Activated T-helper 2 cell treated with anti-CD3 and anti-CD28 coated beads, Interferon-gamma antibody, Interleukin-2, Interleukin-4, amounts not matched to agents 10 μg/mL and 5 μg/mL and 100 μg/mL, durations not matched to agents 14 hours and 24 hours and 36 hours (primary cell): ENCODE results near the gene ANKRD36B. TPM values are rescaled to one million over a fixed set of nuclear protein-coding genes. Genes with fewer than 3 reads are reported as not detected.
"Not testable (repeated sequence)": the region's sequence is repeated elsewhere in the genome, so short reads cannot be mapped to it uniquely, and the experiment has no call there.

ENCODE experiments used
- DNase-seq: peaks from one replicate; pipeline ENCODE4 v3.0.0; 2021; ENCODE audit warnings: low spot score
- H3K27ac Mint-ChIP-seq: one replicate; pipeline ENCODE4 v1.8.0; 2021; ENCODE audit warnings: mixed read lengths
- H3K27me3 Mint-ChIP-seq: one replicate; pipeline ENCODE4 v1.8.0; 2021; ENCODE audit warnings: low read depth, mixed read lengths
- H3K36me3 Mint-ChIP-seq: one replicate; pipeline ENCODE4 v1.8.0; 2021; ENCODE audit warnings: low read depth, mixed read lengths
- H3K4me1 Mint-ChIP-seq: one replicate; pipeline ENCODE4 v1.8.0; 2021; ENCODE audit warnings: low read depth, mixed read lengths
- H3K4me3 Mint-ChIP-seq: one replicate; pipeline ENCODE4 v1.8.0; 2021; ENCODE audit warnings: low read depth, mild to moderate bottlenecking, moderate library complexity, mixed read lengths
- H3K9me3 Mint-ChIP-seq: one replicate; pipeline ENCODE4 v1.8.0; 2021; ENCODE audit warnings: mixed read lengths
- intact Hi-C: fragments of 100-400 bp; cut with micrococcal nuclease; formaldehyde crosslinking; loops from one replicate; pipeline ENCODE4 v1.15.1; 2023
- total RNA-seq: library from RNA; stranded (reverse); gene quantifications from 2 replicates; pipeline ENCODE4 v1.2.3, GENCODE V29; 2022

ANKRD36B gene
- total RNA-seq, 1 donor from 2014 or later, result 46.0 TPM

DNA sequence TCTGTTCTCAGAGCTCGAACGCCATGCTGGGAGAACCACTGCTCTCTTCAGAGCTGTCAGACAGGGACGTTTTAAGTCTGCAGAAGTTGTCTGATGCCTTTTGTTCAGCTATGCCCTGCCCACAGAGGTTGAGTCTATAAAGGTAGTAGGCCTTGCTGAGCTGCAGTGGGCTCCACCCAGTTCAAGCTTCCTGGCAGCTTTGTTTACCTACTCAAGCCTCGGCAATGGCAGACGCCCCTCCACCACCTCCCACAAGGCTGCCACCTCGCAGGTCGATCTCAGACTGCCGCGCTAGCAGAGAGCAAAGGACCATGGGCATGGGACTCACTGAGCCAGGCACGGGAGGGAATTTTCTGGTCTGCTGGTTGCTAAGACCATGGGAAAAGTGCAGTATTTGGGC lies 11.9 kb upstream of the ANKRD36B start:
- peaks cover 30% of the 10 kb centered on the region for H3K27me3 Mint-ChIP-seq
- intact Hi-C loops, H3K27ac Mint-ChIP-seq, H3K9me3 Mint-ChIP-seq, H3K4me1 Mint-ChIP-seq, H3K4me3 Mint-ChIP-seq, H3K36me3 Mint-ChIP-seq, DNase-seq: not testable (repeated sequence)

- not testable (repeated sequence) for H3K36me3 Mint-ChIP-seq, DNase-seq
- intact Hi-C loops, result loop anchor here (10.0 kb wide), 1 partner anchor 789 kb away; no protein-coding TSS in a partner anchor
Observed at GRCh38 chr2:97596180-97596579, 6.5 kb upstream of the ANKRD36B start.

DNA sequence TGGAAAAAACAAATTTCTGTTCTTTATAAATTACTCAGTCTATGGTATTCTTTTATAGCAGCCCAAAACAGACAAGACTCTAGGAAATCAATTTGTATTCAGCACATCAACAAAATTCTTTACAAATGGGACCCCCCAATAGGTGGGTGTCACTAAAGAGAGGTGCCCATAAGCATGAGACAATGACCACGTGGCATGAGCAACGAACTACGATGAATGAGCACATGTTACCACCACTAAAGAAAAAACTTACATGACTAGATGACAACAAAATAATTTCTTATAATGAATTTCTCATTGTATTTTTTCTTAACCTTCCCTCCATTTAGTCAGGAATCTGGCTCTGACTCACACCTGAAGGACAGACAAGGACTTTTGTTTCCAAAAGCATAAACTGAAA lies 3.8 kb upstream of the ANKRD36B start:
- H3K9me3 Mint-ChIP-seq, H3K27ac Mint-ChIP-seq, DNase-seq, H3K4me3 Mint-ChIP-seq, H3K4me1 Mint-ChIP-seq, H3K36me3 Mint-ChIP-seq: not testable (repeated sequence)
- peaks cover 27% of the 10 kb centered on the region for H3K27me3 Mint-ChIP-seq
- intact Hi-C loops, result loop anchor here (10.0 kb wide), 1 partner anchor 791 kb away; no protein-coding TSS in a partner anchor

More at GRCh38 chr2:97596180-97596579, 6.5 kb upstream of the ANKRD36B start:
- H3K27ac Mint-ChIP-seq, H3K4me3 Mint-ChIP-seq, H3K4me1 Mint-ChIP-seq, H3K9me3 Mint-ChIP-seq: not testable (repeated sequence)
- H3K27me3 Mint-ChIP-seq, result peaks cover 47% of the 10 kb centered on the region

- H3K36me3 Mint-ChIP-seq, H3K4me1 Mint-ChIP-seq, H3K9me3 Mint-ChIP-seq: not testable (repeated sequence)
- H3K27me3 Mint-ChIP-seq, result peaks cover 17% of the 10 kb centered on the region
- peak overlapping the region; percentile 87 for H3K27ac Mint-ChIP-seq
- peak overlapping the region; percentile 75 for H3K4me3 Mint-ChIP-seq
- DNase-seq, result peak; percentile 68
- intact Hi-C loops, result loop anchor here (1.0 to 10.0 kb wide), 3 partner anchors 73 to 794 kb away; no protein-coding TSS in a partner anchor
Observed at GRCh38 chr2:97590515-97591394, 1.1 kb upstream of the ANKRD36B start.

DNA sequence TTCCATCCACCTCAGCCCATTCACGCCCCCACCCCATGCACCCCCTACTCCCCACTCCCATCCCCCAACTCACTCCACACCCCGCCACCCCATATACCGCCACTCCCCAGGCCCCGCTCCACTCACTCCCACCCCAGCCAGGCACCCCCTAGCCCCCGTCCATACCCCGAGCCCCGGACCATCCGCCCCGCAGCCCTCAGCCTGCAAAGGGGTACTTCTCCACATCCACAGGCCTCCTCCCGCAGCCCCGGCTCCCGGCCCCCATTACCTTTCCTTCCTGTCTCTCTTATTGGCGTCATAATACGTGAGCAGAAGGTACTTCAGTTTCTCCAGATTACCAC lies 450 bp downstream of the ANKRD36B start:
- H3K9me3 Mint-ChIP-seq, H3K4me1 Mint-ChIP-seq, intact Hi-C loops, DNase-seq: not testable (repeated sequence)
- peak overlapping the region; percentile 100 for H3K27ac Mint-ChIP-seq
- H3K27me3 Mint-ChIP-seq, result peaks cover 14% of the 10 kb centered on the region
- H3K36me3 Mint-ChIP-seq, result peaks cover 10% of the 10 kb centered on the region
- peak overlapping the region; percentile 100 for H3K4me3 Mint-ChIP-seq

DNA sequence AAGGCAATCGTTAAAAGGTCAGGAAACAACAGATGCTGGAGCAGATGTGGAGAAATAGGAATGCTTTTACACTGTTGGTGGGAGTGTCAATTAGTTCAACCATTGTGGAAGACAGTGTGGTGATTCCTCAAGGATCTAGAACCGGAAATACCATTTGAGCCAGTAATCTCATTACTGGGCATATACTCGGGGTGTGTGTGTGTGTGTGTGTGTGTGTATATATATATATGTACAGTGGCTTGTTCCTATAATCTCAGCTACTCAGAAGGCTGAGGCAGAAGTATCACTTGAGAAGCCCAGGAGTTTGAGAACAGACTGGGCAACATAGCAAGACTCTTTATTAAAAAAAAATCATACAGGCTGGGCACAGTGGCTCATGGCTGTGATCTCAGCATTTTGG lies 24.0 kb downstream of the ANKRD36B start:
- peaks cover 25% of the 10 kb centered on the region for H3K36me3 Mint-ChIP-seq
- H3K9me3 Mint-ChIP-seq, H3K27me3 Mint-ChIP-seq, H3K4me1 Mint-ChIP-seq, H3K4me3 Mint-ChIP-seq, H3K27ac Mint-ChIP-seq, intact Hi-C loops, DNase-seq: not testable (repeated sequence)

- not testable (repeated sequence) for H3K9me3 Mint-ChIP-seq, H3K27me3 Mint-ChIP-seq
- peaks cover 75% of the 10 kb centered on the region for H3K36me3 Mint-ChIP-seq
Observed at GRCh38 chr2:97552406-97552805, 37.3 kb downstream of the ANKRD36B start.

GRCh38 chr2:97550498-97550897 lies 39.2 kb downstream of the ANKRD36B start:
- H3K9me3 Mint-ChIP-seq, intact Hi-C loops, H3K27me3 Mint-ChIP-seq, H3K4me1 Mint-ChIP-seq, DNase-seq, H3K27ac Mint-ChIP-seq, H3K4me3 Mint-ChIP-seq: not testable (repeated sequence)
- peaks cover 74% of the 10 kb centered on the region for H3K36me3 Mint-ChIP-seq

More at GRCh38 chr2:97552406-97552805, 37.3 kb downstream of the ANKRD36B start:
- H3K4me1 Mint-ChIP-seq, H3K4me3 Mint-ChIP-seq, DNase-seq, intact Hi-C loops, H3K27ac Mint-ChIP-seq: not testable (repeated sequence)

DNA sequence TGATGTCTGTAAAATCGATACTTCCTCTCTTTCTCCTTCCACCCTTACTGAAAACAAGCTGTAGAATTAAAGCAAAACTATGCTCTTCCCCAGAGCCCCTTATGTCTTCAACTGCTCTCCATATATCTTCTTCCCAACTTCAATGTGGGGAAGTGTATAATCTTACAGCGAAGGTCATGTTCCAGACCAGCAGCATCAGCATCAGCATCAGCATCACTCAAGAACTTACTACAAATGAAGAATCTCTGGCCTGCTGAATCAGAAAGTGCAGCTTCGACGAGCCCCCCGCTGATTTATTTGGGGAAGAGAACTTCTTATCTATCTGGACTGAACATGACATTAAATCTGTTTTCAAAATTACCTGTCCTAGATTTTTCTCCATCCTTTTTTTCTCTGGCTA lies 40.6 kb downstream of the ANKRD36B start:
- peaks cover 68% of the 10 kb centered on the region for H3K36me3 Mint-ChIP-seq
- DNase-seq, intact Hi-C loops, H3K9me3 Mint-ChIP-seq, H3K27me3 Mint-ChIP-seq, H3K4me3 Mint-ChIP-seq, H3K27ac Mint-ChIP-seq, H3K4me1 Mint-ChIP-seq: not testable (repeated sequence)

DNA sequence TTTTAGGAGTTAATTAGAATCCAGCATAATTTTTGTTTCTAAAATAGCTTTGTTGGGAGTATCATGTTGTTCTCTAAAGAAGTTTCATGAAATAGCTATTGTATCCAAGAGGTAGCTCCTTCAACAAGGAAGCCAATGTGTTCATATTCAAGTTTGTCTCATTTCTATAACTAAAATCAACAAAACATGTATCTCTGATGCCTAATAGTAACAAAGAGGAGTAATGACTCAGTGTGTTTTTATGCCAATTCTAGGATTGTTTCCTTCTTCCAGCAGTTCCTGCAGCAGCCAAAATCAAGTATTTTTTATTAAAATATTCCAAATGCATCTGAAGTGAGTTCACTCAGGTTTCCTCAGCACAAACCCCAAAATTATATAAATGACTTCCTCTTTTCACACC lies 41.1 kb downstream of the ANKRD36B start:
- DNase-seq, H3K9me3 Mint-ChIP-seq, intact Hi-C loops, H3K4me1 Mint-ChIP-seq, H3K4me3 Mint-ChIP-seq, H3K27me3 Mint-ChIP-seq, H3K27ac Mint-ChIP-seq: not testable (repeated sequence)
- H3K36me3 Mint-ChIP-seq, result peaks cover 64% of the 10 kb centered on the region

GRCh38 chr2:97546711-97547110 lies 43.0 kb downstream of the ANKRD36B start:
- H3K4me3 Mint-ChIP-seq, result no peak overlapping the region
- H3K27me3 Mint-ChIP-seq, result no peaks in the 10 kb centered on the region
- H3K4me1 Mint-ChIP-seq, result no peaks in the 10 kb centered on the region
- no peaks in the 10 kb centered on the region for H3K9me3 Mint-ChIP-seq
- H3K36me3 Mint-ChIP-seq, result peaks cover 57% of the 10 kb centered on the region
- no peak for DNase-seq
- intact Hi-C loops, result no loop called here
- H3K27ac Mint-ChIP-seq, result no peak overlapping the region

- H3K4me1 Mint-ChIP-seq, intact Hi-C loops, H3K27me3 Mint-ChIP-seq, H3K27ac Mint-ChIP-seq, H3K4me3 Mint-ChIP-seq, DNase-seq, H3K9me3 Mint-ChIP-seq: not testable (repeated sequence)
- H3K36me3 Mint-ChIP-seq, result peaks cover 53% of the 10 kb centered on the region
Observed at GRCh38 chr2:97544911-97545310, 44.8 kb downstream of the ANKRD36B start.

- Mint-ChIP-seq H3K36me3 (peaks cover 60% of the 10 kb centered on the region), H3K9me3 (peaks cover 12% of the 10 kb centered on the region)
- H3K4me3 Mint-ChIP-seq, H3K4me1 Mint-ChIP-seq, H3K27ac Mint-ChIP-seq, DNase-seq, H3K27me3 Mint-ChIP-seq, intact Hi-C loops: not testable (repeated sequence)
Observed at GRCh38 chr2:97525904-97526303, 63.8 kb downstream of the ANKRD36B start.
